ENCODE measurements around the gene ARHGEF12.
A peak's percentile ranks its signal among the peaks of the same experiment; 100 is the strongest.

The ARHGEF12 gene

DNA sequence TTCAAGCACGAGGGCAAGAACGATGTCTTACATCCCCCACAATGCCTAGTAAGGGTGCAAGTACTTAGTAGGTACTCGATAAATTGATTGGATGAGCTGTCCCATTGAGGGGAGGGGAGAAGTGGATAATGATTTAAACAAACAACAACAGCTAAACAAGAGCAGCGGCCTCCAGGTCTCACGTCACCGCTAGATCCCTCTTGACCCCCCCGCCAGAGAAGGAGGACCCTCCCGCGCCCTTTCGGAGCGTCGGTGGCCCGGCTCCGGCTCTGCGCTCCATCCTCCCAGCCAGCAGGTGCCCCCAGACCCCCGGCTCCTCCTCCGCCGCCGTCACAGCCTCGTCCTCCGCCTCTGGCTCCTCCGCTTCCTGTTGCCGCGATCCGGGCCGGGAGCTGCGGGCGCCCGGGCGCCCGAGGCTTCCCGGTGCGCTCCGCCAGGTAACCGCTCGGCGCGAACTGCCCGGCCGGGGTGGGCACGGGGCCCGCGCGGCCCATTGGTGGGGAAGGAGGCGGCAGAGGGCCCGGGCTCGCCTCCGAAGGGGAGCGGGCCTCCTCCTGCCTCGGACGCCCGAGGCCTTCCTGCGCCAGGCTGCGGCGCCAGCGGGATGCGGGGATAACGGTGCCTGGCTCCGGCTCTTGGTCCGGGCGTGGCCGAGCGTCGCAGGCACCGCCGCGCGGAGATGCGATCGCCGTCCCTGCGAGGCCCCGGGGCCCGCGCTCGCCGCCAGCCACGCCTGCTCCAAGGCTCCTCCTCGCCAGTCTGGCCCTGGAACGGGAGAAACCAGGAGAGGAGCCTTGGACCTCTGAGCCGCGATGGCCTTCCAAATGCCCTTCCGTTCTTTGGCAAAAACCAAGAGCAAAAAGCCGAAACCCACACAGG lies 11.0 kb upstream of the ARHGEF12 start, which contains the start of gene TLCD5:
TLCD5 (plus strand) TSS at position 368 of the 879 bp plus-strand sequence. CDS start 2,143 bp downstream, outside the sequence.
- peak; percentile 74 for DNase-seq

DNA sequence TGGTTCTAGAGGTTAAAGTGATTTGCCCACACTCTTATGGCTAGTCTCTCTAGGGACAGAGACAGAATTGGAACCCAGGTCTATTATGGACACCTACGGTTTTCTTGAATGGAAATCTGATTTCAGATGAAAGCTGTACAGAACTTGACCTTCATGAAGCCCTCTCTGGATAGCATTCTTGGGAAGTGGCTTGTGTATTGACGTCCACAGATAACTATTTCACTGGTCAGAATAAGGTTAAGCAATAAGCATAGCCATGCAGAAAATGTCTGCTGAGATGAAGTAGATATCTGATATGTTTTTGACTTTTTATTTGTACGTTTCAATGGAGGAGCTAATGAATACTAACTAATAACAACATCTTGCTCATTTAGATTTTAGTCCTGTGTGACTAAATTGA lies 10.0 kb upstream of the ARHGEF12 start:
- no peak for DNase-seq

DNA sequence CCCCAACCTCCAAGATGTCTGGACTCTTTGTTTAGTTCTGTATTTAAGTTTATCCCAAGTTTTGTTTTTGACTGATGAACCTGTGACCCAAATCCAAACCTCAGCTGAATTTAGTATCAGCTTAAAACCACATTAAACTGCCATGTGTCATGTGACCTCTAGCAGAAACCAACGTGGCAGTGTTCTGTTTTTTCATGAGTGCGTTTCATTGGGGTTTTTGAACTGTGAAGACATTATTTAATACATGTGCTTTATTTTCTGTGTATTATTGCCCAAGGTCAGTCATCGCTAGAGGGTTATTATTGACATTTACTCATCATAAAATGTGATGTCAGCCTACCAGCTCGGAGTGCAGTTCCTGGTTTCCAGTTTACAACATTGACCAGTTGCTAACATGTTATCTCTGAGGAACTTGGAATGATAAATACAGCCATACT lies 9.3 kb upstream of the ARHGEF12 start:
- no peak for DNase-seq

DNA sequence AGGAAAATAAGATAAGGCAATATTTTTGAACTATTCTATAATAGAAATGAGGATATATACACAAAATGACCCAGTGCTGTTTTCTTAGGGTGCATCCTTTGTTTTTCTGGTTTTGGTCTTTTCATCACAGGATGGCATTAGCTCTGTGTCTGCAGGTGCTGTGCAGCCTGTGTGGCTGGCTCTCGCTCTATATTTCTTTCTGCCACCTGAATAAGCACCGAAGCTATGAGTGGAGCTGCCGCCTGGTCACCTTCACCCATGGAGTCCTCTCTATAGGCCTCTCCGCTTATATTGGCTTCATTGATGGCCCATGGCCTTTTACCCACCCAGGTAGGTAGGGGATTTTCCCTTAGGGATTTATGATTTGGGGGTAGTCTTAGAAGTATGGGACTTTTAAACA lies 8.9 kb upstream of the ARHGEF12 start:
- no peak for DNase-seq

- no peak for DNase-seq
Observed at GRCh38 chr11:120329556-120329955, 6.7 kb upstream of the ARHGEF12 start.

- no peak for DNase-seq
Observed at GRCh38 chr11:120330045-120330444, 6.2 kb upstream of the ARHGEF12 start.

- DNase-seq, result no peak
Observed at GRCh38 chr11:120331301-120331996, 4.8 kb upstream of the ARHGEF12 start.

- DNase-seq, result no peak
Observed at GRCh38 chr11:120332822-120333716, 3.1 kb upstream of the ARHGEF12 start.

DNA sequence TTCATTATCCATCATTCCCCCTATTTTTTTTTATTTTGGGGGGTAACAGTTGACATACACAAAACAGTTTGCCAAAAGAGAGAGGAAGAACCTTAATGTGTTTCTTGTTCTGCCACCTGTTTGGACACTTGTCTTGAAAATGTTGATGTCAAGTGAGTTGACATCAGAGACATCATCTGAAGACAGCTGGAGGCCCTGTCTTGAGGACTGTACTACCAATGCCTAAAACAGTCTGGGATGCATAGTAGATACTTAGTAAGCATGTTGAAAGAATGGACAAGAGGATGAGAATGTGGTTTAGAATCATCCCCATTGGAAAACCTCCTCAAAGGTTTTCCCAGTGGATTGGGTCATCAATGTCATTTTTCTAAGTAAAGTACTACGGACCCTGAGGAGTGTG lies 2.4 kb upstream of the ARHGEF12 start:
- no peak for DNase-seq

- no peak for DNase-seq
Observed at GRCh38 chr11:120334332-120334731, 1.9 kb upstream of the ARHGEF12 start.

GRCh38 chr11:120334894-120335462 lies 1.2 kb upstream of the ARHGEF12 start:
- peak; percentile 87 for DNase-seq

- peak; percentile 71 for DNase-seq
Observed at GRCh38 chr11:120335556-120335907, 681 bp upstream of the ARHGEF12 start.

DNA sequence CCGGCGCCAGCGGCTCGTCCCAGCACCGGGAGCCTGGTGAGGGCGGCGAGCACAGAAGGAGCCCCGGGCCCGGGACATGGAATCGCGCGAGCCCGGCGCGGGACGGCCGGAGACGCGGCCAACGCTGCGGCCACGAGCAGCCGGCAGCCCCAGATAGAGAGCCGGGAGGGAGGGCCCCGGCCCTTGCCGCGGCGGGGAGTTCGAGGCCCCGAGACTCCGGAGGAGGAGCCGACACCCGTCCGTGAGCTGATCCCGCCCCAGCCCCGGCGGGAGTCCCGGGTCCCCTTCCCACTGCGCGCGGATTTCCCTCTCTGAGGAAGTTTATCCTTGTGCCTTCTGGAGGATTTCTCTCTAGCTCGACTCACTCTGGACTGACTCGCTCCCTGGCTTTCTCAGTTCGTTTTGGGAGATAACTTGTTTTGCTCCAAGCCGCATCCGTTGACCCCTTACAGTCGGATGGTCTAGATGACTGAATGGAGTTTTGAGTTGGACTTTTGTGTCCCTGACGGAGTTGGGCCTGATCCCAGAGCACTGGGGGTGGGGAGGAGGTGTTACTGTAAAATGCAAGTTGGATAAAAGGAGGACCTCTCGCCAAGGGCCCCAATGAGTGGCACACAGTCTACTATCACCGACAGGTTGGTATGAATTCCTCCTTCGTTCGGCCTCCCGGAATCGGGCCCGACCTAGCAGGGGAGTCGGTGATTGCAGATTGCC lies 585 bp downstream of the ARHGEF12 start:
- peak; percentile 44 for DNase-seq

DNA sequence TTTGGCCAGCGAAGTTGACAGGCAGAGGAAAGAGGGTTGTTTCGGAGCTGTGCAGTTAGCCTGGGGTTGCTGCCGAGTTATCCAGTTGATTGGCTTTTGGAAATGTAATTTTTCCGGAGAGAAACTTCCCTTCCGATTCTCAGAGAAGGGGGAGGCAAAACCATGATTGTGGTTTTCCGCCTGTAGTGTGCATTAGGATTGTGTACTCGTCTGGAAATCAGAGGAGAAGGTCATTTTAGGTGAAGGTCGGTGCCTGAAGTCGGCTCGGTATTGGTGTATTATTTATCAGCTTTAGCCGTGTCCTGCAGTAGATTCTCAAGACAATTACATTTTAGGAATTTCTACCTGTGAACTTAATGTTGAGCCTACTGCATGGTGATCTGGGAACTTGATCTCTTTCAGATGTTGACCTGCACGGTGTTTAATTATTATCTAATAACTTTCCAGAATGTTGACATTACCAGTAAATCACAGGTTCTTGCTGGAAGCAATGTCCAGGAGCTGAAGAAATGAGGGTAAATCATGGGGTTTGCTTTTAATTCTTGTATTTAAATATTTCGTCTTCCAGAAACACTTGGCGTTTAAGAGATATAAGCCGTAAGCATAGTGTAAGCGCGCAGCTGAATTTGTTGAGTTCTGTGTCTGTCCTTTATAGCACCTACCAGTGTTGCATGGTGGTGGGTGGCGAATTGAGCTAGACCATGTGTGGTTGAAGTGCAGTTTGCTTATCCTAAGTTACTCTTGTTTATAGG lies 1.3 kb downstream of the ARHGEF12 start:
- peak; percentile 38 for DNase-seq

DNA sequence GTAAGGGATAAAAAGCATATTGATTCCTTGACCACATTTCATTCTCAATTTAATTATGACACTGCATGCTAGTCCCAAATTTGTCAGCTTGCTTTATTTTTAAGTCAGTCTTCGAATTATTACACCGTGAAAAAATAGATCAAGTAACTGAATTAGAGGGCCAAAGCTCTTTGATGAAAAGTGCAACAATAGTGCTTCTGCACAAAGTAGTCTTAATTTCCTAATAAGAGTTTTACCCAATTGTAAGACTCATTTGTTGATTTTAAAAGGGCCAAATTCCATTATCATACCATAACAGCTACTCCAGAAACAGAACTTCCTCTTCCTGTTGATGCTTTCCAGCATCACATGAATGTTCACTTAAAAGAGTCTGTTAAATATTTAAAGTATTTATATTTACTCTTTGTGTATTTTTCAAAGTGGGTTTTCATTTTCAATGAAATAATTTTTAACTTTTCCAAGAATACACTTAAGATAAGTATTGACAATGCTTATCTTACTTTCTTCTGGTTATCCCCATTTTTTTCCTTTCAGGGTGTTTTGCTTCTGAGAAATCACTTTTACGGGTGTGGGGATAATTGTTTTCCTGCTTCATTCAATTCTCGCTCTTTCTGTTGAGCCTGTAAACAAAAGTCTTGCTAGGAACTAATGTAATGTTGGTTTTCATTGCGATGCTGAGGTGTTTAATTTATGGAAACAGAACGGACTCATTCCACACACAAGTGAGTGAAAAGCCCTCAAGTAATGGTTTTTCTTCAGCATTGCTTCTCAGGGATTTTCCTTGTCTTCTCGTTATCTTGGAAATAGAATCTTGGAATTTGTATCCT lies 2.1 kb downstream of the ARHGEF12 start:
- DNase-seq, result no peak

DNA sequence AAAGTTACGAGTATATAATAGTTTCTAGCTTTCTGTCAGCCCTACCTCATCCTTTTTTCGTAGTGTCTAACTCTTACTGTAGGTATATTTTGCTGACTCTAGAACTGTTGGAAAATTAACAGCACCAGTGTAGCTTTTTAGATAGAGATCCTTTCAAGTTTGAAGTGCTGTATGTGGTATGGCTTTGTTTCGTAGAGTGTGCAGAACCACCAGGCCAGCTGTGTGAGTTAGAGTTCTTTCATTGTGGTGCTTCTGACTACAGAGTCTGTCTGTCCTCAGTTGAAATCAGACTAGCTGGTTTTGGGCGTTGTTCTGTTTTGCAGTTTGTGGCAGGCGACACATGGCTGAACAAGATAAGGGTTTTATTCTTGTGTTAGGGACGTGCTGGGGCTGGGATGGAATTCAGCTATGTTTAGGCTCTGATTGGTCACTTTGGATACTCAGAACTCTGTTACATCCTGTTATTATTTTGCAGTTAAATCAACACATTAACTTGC lies 3.2 kb downstream of the ARHGEF12 start:
- no peak for DNase-seq

GRCh38 chr11:120340529-120340928 lies 4.3 kb downstream of the ARHGEF12 start:
- no peak for DNase-seq

- DNase-seq, result no peak
Observed at GRCh38 chr11:120342226-120342625, 6.0 kb downstream of the ARHGEF12 start.

DNA sequence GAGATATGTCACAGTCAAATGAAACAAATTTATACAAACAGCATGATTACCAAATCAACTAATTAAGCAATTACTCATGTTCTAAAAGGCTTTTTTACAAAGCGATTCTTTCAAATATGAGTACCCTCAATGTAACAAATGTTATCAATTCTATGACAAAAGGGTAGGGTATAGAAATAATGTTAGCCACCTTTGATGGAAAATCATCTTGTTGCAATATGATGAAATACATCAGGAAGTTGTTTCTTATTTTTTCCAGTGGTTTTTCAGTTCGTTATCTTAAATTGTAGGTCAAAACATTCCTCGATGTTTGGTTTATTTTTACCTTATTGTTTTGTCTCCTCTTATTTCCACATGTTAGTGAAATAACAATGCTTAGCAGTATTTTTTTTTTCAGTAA lies 6.5 kb downstream of the ARHGEF12 start:
- no peak for DNase-seq

DNA sequence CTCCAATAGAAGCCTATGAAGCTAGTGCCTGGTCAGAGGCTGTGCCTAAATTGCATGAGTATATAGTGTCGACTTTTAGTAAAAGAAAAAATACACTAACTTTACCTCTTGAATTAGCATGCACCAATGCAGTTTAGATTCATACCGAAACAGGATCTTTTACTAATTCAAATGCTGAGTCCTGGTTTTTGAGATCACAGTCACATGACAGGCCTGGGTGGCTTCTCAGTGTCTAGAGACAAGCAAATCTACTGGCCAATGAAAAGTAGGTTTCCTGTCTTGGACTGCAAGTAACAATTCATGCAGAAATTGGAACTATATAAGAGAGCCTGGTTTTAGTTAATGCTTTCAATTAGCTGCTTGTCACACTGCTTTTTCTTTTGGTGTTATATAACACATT lies 7.2 kb downstream of the ARHGEF12 start:
- no peak for DNase-seq
